Mucosa of descending colon (tissue), 3 donors: ENCODE measurements around the gene SNTG2. TPM values are rescaled to one million over a fixed set of nuclear protein-coding genes. Genes with fewer than 3 reads are reported as not detected.

Experiments
- ATAC-seq: fragments of 200-7000 bp; cut with Tn5 transposase; one replicate; pipeline ENCODE4 v1.9.1; 2020; ENCODE audit warnings: mild to moderate bottlenecking, moderate library complexity
- DNase-seq, 3 donors: peaks; one replicate each; pipeline ENCODE4 v3.0.0-alpha.2; 2020
- H3K36me3 ChIP-seq: fragments of 200-600 bp; one replicate; pipeline ENCODE4 v1.8.0; 2021; ENCODE audit warnings: low read depth, mild to moderate bottlenecking
- H3K4me1 ChIP-seq: fragments of 200-600 bp; one replicate; pipeline ENCODE4 v1.8.0; 2021; ENCODE audit warnings: low read depth, mild to moderate bottlenecking
- H3K4me3 ChIP-seq: fragments of 200-600 bp; one replicate; pipeline ENCODE4 v1.8.0; 2021; ENCODE audit warnings: mild to moderate bottlenecking
- H3K9me3 ChIP-seq: fragments of 200-600 bp; one replicate; pipeline ENCODE4 v1.8.0; 2021; ENCODE audit warnings: mild to moderate bottlenecking
- intact Hi-C, 2 donors: fragments of 100-400 bp; cut with DNase I in 1 of 2; cut with micrococcal nuclease in 1 of 2; formaldehyde crosslinking; loops; one replicate each; pipeline versions ENCODE4 v1.11.0 to v1.11.1; 2022; cut with DNase I, micrococcal nuclease
- total RNA-seq, 3 donors: library from RNA; stranded (reverse); fragmentation: NEBNext Ultra II Directional in 2 of 3; extraction: Animal tissue kit (Norgen Biotek cat#: 25700) in 2 of 3; gene quantifications; one replicate each; pipeline versions ENCODE4 v1.2.1 to v1.2.4, GENCODE V29; 2021 to 2023
- TF ChIP-seq, protein P1 (sequence below): fragments of 200-600 bp; IDR thresholded peaks from one replicate; pipeline ENCODE4 v1.8.0; 2022; ENCODE audit warnings: antibody characterized with exemption, mild to moderate bottlenecking
- donor health status: DM: no; HTN: no; CAD: no; lungs with moderate emphysema.
- donor health status: DM: no; HTN: no; CAD: no.
- donor health status: DM: no; HTN: yes; CAD: no.

The SNTG2 gene
- total RNA-seq, 3 donors from 2014 or later, result 0.38 to 3.0 (median 2.8) TPM

DNA sequence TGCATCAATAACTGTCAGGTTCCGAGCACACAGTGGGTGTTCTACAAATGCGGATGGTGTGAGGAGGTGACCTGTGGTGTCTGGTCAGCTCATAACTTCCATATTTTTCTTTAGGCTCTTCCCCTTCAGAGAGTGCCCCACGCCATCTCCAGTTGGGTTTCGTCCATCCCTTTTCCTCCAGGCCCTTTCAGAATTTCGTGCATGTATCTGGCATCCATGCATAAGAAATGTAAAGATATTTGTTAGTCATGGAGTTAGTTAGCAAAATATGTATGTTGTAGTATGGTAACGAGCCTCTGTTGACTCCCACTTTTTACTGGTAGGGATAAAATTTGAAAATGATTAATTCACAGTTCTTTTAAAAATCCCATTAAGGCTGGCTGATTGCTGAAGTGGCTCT is 67.2 kb downstream of the SNTG2 start:
- no peak overlapping the region for H3K4me3 ChIP-seq
- no peaks in the 10 kb centered on the region for H3K4me1 ChIP-seq
- DNase-seq, result no peak
- TF ChIP-seq, protein P1, sequence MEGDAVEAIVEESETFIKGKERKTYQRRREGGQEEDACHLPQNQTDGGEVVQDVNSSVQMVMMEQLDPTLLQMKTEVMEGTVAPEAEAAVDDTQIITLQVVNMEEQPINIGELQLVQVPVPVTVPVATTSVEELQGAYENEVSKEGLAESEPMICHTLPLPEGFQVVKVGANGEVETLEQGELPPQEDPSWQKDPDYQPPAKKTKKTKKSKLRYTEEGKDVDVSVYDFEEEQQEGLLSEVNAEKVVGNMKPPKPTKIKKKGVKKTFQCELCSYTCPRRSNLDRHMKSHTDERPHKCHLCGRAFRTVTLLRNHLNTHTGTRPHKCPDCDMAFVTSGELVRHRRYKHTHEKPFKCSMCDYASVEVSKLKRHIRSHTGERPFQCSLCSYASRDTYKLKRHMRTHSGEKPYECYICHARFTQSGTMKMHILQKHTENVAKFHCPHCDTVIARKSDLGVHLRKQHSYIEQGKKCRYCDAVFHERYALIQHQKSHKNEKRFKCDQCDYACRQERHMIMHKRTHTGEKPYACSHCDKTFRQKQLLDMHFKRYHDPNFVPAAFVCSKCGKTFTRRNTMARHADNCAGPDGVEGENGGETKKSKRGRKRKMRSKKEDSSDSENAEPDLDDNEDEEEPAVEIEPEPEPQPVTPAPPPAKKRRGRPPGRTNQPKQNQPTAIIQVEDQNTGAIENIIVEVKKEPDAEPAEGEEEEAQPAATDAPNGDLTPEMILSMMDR, result no peak
- H3K36me3 ChIP-seq, result no peaks in the 10 kb centered on the region
- no peak for ATAC-seq
- no peaks in the 10 kb centered on the region for H3K9me3 ChIP-seq
- intact Hi-C loops, result no loop called here

- TF ChIP-seq, protein P1, result no peak
- DNase-seq (no peak), ATAC-seq (no peak)
- intact Hi-C loops, result no loop called here
- Histone ChIP-seq H3K4me1 (no peaks in the 10 kb centered on the region), H3K4me3 (no peak overlapping the region), H3K36me3 (no peaks in the 10 kb centered on the region), H3K9me3 (no peaks in the 10 kb centered on the region)
Measured at GRCh38 chr2:1020206-1020605, 69.6 kb downstream of the SNTG2 start.

DNA sequence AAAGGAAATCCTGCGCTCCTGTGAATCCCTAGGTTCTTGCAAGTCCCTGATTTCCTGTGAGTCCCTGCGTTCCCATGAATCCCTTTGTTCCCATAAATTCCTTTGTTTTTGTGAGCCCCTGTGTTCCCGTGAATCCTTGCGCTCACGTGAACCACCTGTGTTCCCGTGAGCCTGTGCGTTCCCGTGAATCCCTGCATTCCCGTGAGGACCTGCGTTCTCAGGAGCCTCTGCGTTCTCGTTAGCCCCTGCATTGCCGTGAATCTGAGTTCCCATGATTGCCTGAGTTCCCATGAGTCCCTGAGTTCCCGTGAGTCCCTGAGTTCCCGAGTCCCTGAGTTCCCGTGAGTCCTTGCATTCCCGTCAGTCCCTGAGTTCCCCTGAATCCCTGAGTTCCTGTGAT is 71.5 kb downstream of the SNTG2 start:
- TF ChIP-seq, protein P1, result no peak
- Histone ChIP-seq H3K4me3 (no peak overlapping the region), H3K9me3 (no peaks in the 10 kb centered on the region), H3K36me3 (no peaks in the 10 kb centered on the region), H3K4me1 (no peaks in the 10 kb centered on the region)
- no peak for ATAC-seq
- intact Hi-C loops, result no loop called here
- DNase-seq, result no peak

DNA sequence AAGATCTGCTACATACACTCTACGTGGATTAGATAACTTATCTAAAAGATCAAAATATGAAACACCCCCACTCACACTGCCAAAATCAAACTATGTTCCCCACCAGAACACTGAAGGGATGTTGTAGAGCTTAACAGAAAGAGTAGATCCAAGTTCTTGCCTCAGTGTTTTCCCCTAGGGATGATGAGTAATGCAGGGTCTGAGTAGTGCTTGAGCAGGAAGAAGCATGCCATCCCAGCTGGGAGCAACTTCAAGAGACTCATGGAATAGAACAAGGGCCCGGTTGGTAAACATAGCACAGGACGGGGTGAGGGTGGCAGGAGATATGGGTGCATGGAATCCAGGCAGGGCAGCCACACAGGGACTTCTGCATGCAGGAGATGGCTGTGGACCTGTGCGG is 74.3 kb downstream of the SNTG2 start:
- Histone ChIP-seq H3K4me3 (no peak overlapping the region), H3K36me3 (no peaks in the 10 kb centered on the region), H3K4me1 (no peaks in the 10 kb centered on the region), H3K9me3 (no peaks in the 10 kb centered on the region)
- DNase-seq (no peak), ATAC-seq (no peak)
- TF ChIP-seq, protein P1, result no peak
- intact Hi-C loops, result no loop called here

- no peak for ATAC-seq
- intact Hi-C loops, result no loop called here
- no peaks in the 10 kb centered on the region for H3K9me3 ChIP-seq
- no peaks in the 10 kb centered on the region for H3K4me1 ChIP-seq
- TF ChIP-seq, protein P1, result no peak
- H3K4me3 ChIP-seq, result no peak overlapping the region
- no peak for DNase-seq
- no peaks in the 10 kb centered on the region for H3K36me3 ChIP-seq
Measured at GRCh38 chr2:1026141-1026540, 75.5 kb downstream of the SNTG2 start.

GRCh38 chr2:1028831-1029230 is 78.2 kb downstream of the SNTG2 start:
- Histone ChIP-seq H3K4me1 (no peaks in the 10 kb centered on the region), H3K4me3 (no peak overlapping the region), H3K9me3 (no peaks in the 10 kb centered on the region), H3K36me3 (no peaks in the 10 kb centered on the region)
- TF ChIP-seq, protein P1, result no peak
- DNase-seq, result no peak
- no peak for ATAC-seq
- intact Hi-C loops, result no loop called here
